HG03354 (cell line): ENCODE results near the gene SLC12A2.

Experiments used
- ATAC-seq: cut with Tn5 transposase; IDR thresholded peaks from one replicate; pipeline ENCODE4 v1.9.1; 2021; ENCODE audit warnings: mild to moderate bottlenecking; ENCODE audit not compliant: unreplicated experiment, poor library complexity, severe bottlenecking

SLC12A2 gene

GRCh38 chr5:128213833-128214232 lies 130.3 kb downstream of the SLC12A2 start:
- no peak for ATAC-seq

GRCh38 chr5:128216285-128216684 lies 132.7 kb downstream of the SLC12A2 start:
- no peak for ATAC-seq

- no peak for ATAC-seq
These were observed 133.4 kb downstream of the SLC12A2 start for GRCh38 chr5:128216860-128217531.

- ATAC-seq: peak; percentile 47
These were observed 137.3 kb downstream of the SLC12A2 start for GRCh38 chr5:128220841-128221240.

- ATAC-seq: no peak
These were observed 140.8 kb downstream of the SLC12A2 start for GRCh38 chr5:128224336-128224735.

- no peak for ATAC-seq
These were observed 141.9 kb downstream of the SLC12A2 start for GRCh38 chr5:128225245-128226030.

GRCh38 chr5:128228008-128228407 lies 144.4 kb downstream of the SLC12A2 start:
- no peak for ATAC-seq

- ATAC-seq: no peak
These were observed 145.0 kb downstream of the SLC12A2 start for GRCh38 chr5:128228521-128228920.

- ATAC-seq: no peak
These were observed 151.5 kb downstream of the SLC12A2 start for GRCh38 chr5:128234928-128235641.

GRCh38 chr5:128236334-128236733 lies 152.8 kb downstream of the SLC12A2 start:
- ATAC-seq: no peak

- peak; percentile 63 for ATAC-seq
These were observed 153.4 kb downstream of the SLC12A2 start for GRCh38 chr5:128237000-128237399.

GRCh38 chr5:128237546-128237945 lies 154.0 kb downstream of the SLC12A2 start:
- no peak for ATAC-seq
